COLO668 (cell line): Measurements from ENCODE around the gene PTPRN2.

Source experiments
- DNase-seq: peaks from one replicate; lab custom pipeline; 2025; ENCODE audit not compliant: unreplicated experiment; lab: John Stamatoyannopoulos, UW

The PTPRN2 gene

GRCh38 chr7:158494643-158495042, 93.0 kb downstream of the PTPRN2 start:
- no peak for DNase-seq

- no peak for DNase-seq
These were observed 93.4 kb downstream of the PTPRN2 start for GRCh38 chr7:158494162-158494586.

- no peak for DNase-seq
These were observed 95.3 kb downstream of the PTPRN2 start for GRCh38 chr7:158492367-158492764.

- DNase-seq = no peak
These were observed 96.5 kb downstream of the PTPRN2 start for GRCh38 chr7:158491094-158491493.

- no peak for DNase-seq
These were observed 97.3 kb downstream of the PTPRN2 start for GRCh38 chr7:158490171-158490782.

GRCh38 chr7:158489462-158490155, 98.0 kb downstream of the PTPRN2 start:
- DNase-seq = no peak

- DNase-seq = no peak
These were observed 99.2 kb downstream of the PTPRN2 start for GRCh38 chr7:158488181-158488971.

GRCh38 chr7:158487631-158488151, 99.9 kb downstream of the PTPRN2 start:
- DNase-seq = no peak

- DNase-seq = no peak
These were observed 100.7 kb downstream of the PTPRN2 start for GRCh38 chr7:158486919-158487318.

- DNase-seq = no peak
These were observed 102.7 kb downstream of the PTPRN2 start for GRCh38 chr7:158484801-158485531.

- no peak for DNase-seq
These were observed 105.1 kb downstream of the PTPRN2 start for GRCh38 chr7:158482480-158482879.

- no peak for DNase-seq
These were observed 108.0 kb downstream of the PTPRN2 start for GRCh38 chr7:158479664-158480025.

GRCh38 chr7:158479021-158479663, 108.5 kb downstream of the PTPRN2 start:
- DNase-seq = no peak

- DNase-seq = no peak
These were observed 109.8 kb downstream of the PTPRN2 start for GRCh38 chr7:158477866-158478265.

- no peak for DNase-seq
These were observed 111.2 kb downstream of the PTPRN2 start for GRCh38 chr7:158476331-158476932.

GRCh38 chr7:158475679-158476052, 112.0 kb downstream of the PTPRN2 start:
- no peak for DNase-seq

- DNase-seq = no peak
These were observed 112.5 kb downstream of the PTPRN2 start for GRCh38 chr7:158475036-158475678.

GRCh38 chr7:158474488-158474887, 113.1 kb downstream of the PTPRN2 start:
- DNase-seq = no peak

GRCh38 chr7:158473946-158474345, 113.7 kb downstream of the PTPRN2 start:
- DNase-seq = no peak

GRCh38 chr7:158473221-158473620, 114.4 kb downstream of the PTPRN2 start:
- no peak for DNase-seq
